ENCODE results near the gene TMCC3.
"Not testable (repeated sequence)": the region's sequence is repeated elsewhere in the genome, so short reads cannot be mapped to it uniquely, and the experiment has no call there.

The TMCC3 gene

GRCh38 chr12:94650143-94651056 lies at the start of gene TMCC3:
Gene TMCC3 (minus strand): TSS chr12:94650557. CDS start chr12:94650430, 127 bp downstream.
- DNase-seq: peak; percentile 22 to 39

- no peak for DNase-seq
These were observed 49.4 kb upstream of the TMCC3 start for GRCh38 chr12:94699801-94700200.

GRCh38 chr12:94698578-94698977 lies 48.2 kb upstream of the TMCC3 start:
- DNase-seq: no peak

- no peak for DNase-seq
These were observed 47.3 kb upstream of the TMCC3 start for GRCh38 chr12:94697631-94698030.

GRCh38 chr12:94694732-94695131 lies 44.4 kb upstream of the TMCC3 start:
- no peak for DNase-seq

GRCh38 chr12:94692826-94693225 lies 42.5 kb upstream of the TMCC3 start:
- DNase-seq: not testable (repeated sequence)

- DNase-seq: no peak
These were observed 39.9 kb upstream of the TMCC3 start for GRCh38 chr12:94690198-94690771.

GRCh38 chr12:94689646-94690036 lies 39.3 kb upstream of the TMCC3 start:
- no peak for DNase-seq

- DNase-seq: no peak
These were observed 38.8 kb upstream of the TMCC3 start for GRCh38 chr12:94689002-94689645.

GRCh38 chr12:94687891-94688290 lies 37.5 kb upstream of the TMCC3 start:
- DNase-seq: no peak

- DNase-seq: no peak
These were observed 36.7 kb upstream of the TMCC3 start for GRCh38 chr12:94686834-94687628.

GRCh38 chr12:94684416-94685142 lies 34.2 kb upstream of the TMCC3 start:
- no peak for DNase-seq

GRCh38 chr12:94679554-94680195 lies 29.3 kb upstream of the TMCC3 start:
- DNase-seq: no peak

GRCh38 chr12:94678849-94679248 lies 28.5 kb upstream of the TMCC3 start:
- DNase-seq: no peak

GRCh38 chr12:94678379-94678778 lies 28.0 kb upstream of the TMCC3 start:
- no peak for DNase-seq

GRCh38 chr12:94677778-94678177 lies 27.4 kb upstream of the TMCC3 start:
- no peak for DNase-seq

GRCh38 chr12:94676922-94677321 lies 26.6 kb upstream of the TMCC3 start:
- no peak for DNase-seq

GRCh38 chr12:94676031-94676641 lies 25.8 kb upstream of the TMCC3 start:
- DNase-seq: no peak

- no peak for DNase-seq
These were observed 24.5 kb upstream of the TMCC3 start for GRCh38 chr12:94674835-94675234.

- DNase-seq: no peak
These were observed 23.7 kb upstream of the TMCC3 start for GRCh38 chr12:94674051-94674451.

- DNase-seq: no peak
These were observed 23.1 kb upstream of the TMCC3 start for GRCh38 chr12:94673496-94673895.

All from activated T-cell treated with anti-CD3 and anti-CD28 coated beads, Interleukin-2, amount 50 U/mL, for 48 hours (primary cell).